ENCODE results near the gene ABT1.

Gene ABT1

GRCh38 chr6:26607434-26608230 lies 10.9 kb downstream of the ABT1 start:
- DNase-seq: peak; percentile 63

GRCh38 chr6:26609463-26609862 lies 12.7 kb downstream of the ABT1 start:
- no peak for DNase-seq

DNA sequence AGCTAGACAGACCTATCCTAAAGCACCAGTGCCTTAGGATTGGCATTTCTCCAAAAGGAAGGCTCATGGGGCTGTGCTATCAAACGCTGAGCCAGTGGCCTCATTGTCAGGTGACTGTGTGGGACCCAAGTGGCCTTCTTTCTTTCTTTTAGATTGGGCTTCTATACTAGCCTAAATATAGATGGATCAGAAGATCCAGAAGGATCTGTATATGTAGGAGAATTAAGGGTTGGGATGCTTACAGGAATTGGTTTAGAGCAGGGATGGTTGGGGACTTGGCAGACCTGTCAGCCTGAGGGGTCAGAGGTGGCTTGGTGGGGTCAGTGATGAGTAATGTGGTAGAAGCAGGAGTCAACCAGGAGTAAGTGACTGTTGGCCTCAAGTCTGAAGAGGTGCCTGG lies 14.8 kb downstream of the ABT1 start:
- DNase-seq: no peak

- DNase-seq: no peak
Measured at GRCh38 chr6:26613201-26613600, 16.4 kb downstream of the ABT1 start.

- no peak for DNase-seq
Measured at GRCh38 chr6:26613689-26614683, 17.2 kb downstream of the ABT1 start.

GRCh38 chr6:26623339-26623859 lies 26.6 kb downstream of the ABT1 start:
- DNase-seq: no peak

DNA sequence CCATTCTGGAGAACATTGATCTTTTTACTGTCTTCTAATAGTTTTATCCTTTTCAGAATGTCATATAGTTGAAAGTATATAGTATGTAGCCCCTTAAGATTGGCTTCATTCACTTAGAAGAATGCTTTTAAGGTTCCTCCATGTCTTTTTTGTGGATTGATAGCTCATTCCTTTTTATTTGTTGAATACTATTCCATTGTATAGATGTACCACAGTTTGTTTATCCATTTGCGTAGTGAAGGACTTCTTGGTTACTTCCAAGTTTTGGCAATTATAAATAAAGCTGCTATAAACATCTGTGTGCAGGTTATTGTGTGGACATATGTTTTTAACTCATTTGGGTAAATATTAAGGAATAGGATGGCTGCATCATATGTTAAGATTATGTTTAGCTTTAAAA lies 27.8 kb downstream of the ABT1 start:
- no peak for DNase-seq

- DNase-seq: no peak
Measured at GRCh38 chr6:26627843-26628242, 31.1 kb downstream of the ABT1 start.

- no peak for DNase-seq
Measured at GRCh38 chr6:26629359-26629758, 32.6 kb downstream of the ABT1 start.

DNA sequence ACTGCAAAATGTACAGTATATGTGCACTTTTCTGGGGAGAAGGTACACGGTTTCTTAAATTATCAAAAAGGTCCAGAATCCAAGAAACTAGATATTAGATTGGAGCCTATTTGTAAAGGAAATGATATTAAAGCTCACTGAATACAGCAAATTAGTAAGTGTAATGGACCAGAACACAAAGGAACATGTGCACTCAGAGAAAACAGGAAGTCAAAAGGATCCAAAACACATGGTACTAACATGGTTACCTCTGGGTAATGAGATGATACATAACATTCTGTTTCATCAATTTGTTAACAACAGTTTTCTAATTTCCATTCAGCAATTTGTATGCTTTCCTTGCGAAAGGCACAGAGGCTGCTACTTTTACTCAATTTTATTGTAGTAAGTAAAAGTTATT lies 44.1 kb downstream of the ABT1 start:
- DNase-seq: no peak

DNA sequence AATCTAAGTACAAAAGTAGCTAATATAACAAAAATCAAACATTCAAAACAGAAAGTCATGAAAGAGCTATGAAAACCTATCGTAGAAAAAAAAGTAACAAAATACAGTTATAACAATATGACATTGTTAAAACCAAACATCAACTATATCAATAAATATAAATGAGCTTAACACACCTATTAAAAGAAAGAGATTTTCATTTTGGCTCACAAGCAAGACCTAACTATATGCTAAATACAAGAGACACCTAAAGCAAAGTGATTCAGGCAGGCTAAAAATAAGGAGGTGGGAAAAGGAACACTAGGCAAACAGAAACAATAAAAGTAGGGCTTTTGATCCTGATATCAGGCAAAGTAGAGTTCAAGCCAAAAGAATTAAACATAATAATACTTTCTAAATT lies 49.3 kb downstream of the ABT1 start:
- no peak for DNase-seq
